Subcutaneous adipose tissue (tissue), 4 donors: Measurements from ENCODE around the gene ILF3. TPM values are rescaled to one million over a fixed set of nuclear protein-coding genes. Genes with fewer than 3 reads are reported as not detected.

Source experiments
- CTCF ChIP-seq: fragments of 450-650 bp; IDR thresholded peaks from one replicate; pipeline ENCODE4 v1.5.1; 2016; ENCODE audit warnings: low read depth, mild to moderate bottlenecking, control low read depth, antibody characterized with exemption, moderate library complexity
- total RNA-seq, 4 donors: library from RNA; depleted of rRNA; stranded (reverse); fragments of >200 nt; gene quantifications; one replicate each; pipeline ENCODE4 v1.1.0, GENCODE V29; 2016

ILF3 gene
- total RNA-seq, 4 donors from 2014 or later: 56.8 to 103 (median 77.7) TPM

GRCh38 chr19:10634430-10634829 is 19.7 kb upstream of the ILF3 start:
- no peak for TF ChIP-seq CTCF

- TF ChIP-seq CTCF: no peak
Measured at GRCh38 chr19:10634963-10635362, 19.2 kb upstream of the ILF3 start.

DNA sequence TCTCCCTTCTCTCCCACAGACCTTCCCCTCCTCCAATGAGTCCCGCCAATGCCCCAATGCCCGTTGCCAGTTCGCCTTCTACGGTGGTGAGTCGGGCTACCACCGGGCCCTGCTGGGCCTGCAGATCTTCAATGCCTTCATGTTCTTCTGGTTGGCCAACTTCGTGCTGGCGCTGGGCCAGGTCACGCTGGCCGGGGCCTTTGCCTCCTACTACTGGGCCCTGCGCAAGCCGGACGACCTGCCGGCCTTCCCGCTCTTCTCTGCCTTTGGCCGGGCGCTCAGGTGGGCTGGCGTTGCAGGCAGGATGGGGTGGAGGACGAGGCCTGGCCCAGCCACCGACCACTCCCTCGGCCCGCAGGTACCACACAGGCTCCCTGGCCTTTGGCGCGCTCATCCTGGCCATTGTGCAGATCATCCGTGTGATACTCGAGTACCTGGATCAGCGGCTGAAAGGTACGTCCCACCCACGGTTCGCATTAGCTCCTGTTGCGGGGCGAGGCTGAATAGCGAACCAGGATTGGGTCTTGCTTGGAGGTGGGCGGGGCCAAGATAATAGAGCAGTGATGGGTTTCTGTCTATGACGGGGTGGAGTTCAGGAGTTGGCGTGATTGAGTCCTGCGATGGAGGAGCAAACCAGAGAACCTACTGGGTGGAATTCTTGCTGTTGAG is 17.7 kb upstream of the ILF3 start:
- no peak for TF ChIP-seq CTCF

DNA sequence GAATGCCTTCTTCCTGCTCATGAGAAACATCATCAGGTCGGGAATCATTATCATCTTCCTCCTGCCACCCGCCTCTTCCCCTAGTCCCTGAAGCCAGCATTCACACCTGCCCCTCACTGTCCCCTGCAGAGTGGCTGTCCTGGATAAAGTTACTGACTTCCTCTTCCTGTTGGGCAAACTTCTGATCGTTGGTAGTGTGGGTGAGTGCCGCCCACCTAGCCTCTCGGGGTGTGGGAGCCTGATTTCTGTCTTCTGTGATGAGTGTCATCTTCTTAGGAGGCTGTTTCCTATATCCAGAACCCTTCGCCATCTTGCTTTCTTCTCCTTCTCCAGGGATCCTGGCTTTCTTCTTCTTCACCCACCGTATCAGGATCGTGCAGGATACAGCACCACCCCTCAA is 16.3 kb upstream of the ILF3 start:
- TF ChIP-seq CTCF: no peak

- TF ChIP-seq CTCF: no peak
Measured at GRCh38 chr19:10639836-10640235, 14.3 kb upstream of the ILF3 start.

DNA sequence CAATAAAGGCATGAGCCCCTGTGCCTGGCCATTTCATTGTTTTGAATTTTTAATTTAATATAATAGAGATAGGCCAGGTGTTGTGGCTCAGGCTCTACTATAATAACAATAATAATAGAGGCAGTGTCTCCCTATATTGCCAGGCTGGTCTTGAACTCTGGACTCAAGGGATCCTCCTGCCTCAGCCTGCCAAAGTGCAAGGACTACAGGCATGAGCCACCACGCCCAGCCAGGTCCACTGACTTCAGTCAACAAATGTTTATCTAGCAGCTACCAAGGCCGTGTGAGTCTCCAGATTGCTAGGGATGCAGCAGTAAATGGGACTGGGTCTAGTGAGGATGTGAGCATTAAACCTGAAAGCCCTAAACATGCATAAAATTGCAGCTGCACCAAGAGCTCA is 13.8 kb upstream of the ILF3 start:
- no peak for TF ChIP-seq CTCF

DNA sequence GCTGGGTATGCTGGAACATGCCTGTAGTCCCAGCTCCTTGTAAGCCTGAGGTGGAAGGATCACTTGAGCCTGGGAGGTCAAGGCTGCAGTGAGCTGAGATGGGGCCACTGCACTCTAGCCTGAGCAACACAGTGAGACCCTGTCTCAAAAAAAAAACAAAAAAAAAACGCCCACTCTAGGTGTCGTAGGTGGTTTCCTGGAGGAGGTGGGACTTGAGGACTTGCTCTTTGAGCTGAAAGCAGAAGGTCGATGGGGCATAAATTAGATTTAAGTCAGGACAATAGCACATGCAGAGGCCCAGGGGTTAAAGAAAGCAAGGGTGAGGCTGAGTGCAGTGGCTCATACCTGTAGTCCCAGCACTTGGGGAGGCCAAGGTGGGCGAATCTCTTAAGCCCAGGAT is 12.9 kb upstream of the ILF3 start:
- no peak for TF ChIP-seq CTCF
